HepG2 (cell line): ENCODE data around the gene SPAG7. TPM values are rescaled to one million over a fixed set of nuclear protein-coding genes. Genes with fewer than 3 reads are reported as not detected.
A peak's percentile ranks its signal among the peaks of the same experiment; 100 is the strongest.

Experiments
- ASH2L ChIP-seq: fragments of 300-600, 200-600 bp; sonication (generic); IDR thresholded peaks from 2 replicates; pipeline ENCODE4 v1.7.0; 2017; ENCODE audit warnings: low read depth, mild to moderate bottlenecking, moderate library complexity, mixed read lengths, low read length; ENCODE audit not compliant: insufficient read length
- MIER2 ChIP-seq: IDR thresholded peaks from 2 replicates; pipeline ENCODE4 v1.6.1; 2016; ENCODE audit warnings: missing biosample characterization, missing genetic modification reagents
- MIXL1 ChIP-seq: IDR thresholded peaks from 2 replicates; pipeline ENCODE4 v1.6.1; 2016
- MTA3 ChIP-seq: sonication (generic); formaldehyde crosslinking; IDR thresholded peaks from 2 replicates; pipeline ENCODE4 v1.4.0; 2020; ENCODE audit warnings: missing genetic modification reagents
- ONECUT2 ChIP-seq: sonication (generic); formaldehyde crosslinking; IDR thresholded peaks from 2 replicates; pipeline ENCODE4 v1.4.0; 2020; ENCODE audit warnings: missing genetic modification reagents
- PBX2 ChIP-seq: IDR thresholded peaks from 2 replicates; pipeline ENCODE4 v1.6.1; 2016; ENCODE audit warnings: control low read depth
- REPIN1 ChIP-seq: sonication (generic); formaldehyde crosslinking; IDR thresholded peaks from 2 replicates; pipeline ENCODE4 v1.8.0; 2022; ENCODE audit warnings: missing genetic modification reagents, low read depth, mild to moderate bottlenecking, borderline replicate concordance
- SALL1 ChIP-seq: sonication (generic); formaldehyde crosslinking; IDR thresholded peaks from 2 replicates; pipeline ENCODE4 v1.8.0; 2022; ENCODE audit warnings: mild to moderate bottlenecking, missing genetic modification reagents
- SRSF4 ChIP-seq: fragments of 200-400 bp; formaldehyde crosslinking; IDR thresholded peaks from one replicate; pipeline ENCODE4 v1.6.1; 2018; ENCODE audit warnings: mild to moderate bottlenecking, low read depth, low read length, moderate library complexity; ENCODE audit not compliant: poor library complexity, severe bottlenecking
- TARDBP ChIP-seq: sonication (generic); formaldehyde crosslinking; IDR thresholded peaks from 2 replicates; pipeline ENCODE4 v1.8.0; 2022; ENCODE audit warnings: mild to moderate bottlenecking, missing genetic modification reagents
- TFDP2 ChIP-seq: sonication (generic); formaldehyde crosslinking; IDR thresholded peaks from 2 replicates; pipeline ENCODE4 v1.4.0; 2020; ENCODE audit warnings: missing genetic modification reagents
- ZMYM4 ChIP-seq: sonication (generic); formaldehyde crosslinking; IDR thresholded peaks from 2 replicates; pipeline ENCODE4 v1.8.1; 2023; ENCODE audit warnings: mild to moderate bottlenecking, missing genetic modification reagents
- ZNF329 ChIP-seq: sonication (generic); formaldehyde crosslinking; IDR thresholded peaks from 2 replicates; pipeline ENCODE4 v1.9.0; 2021; ENCODE audit warnings: low read depth, mild to moderate bottlenecking, missing genetic modification reagents
- ZNF720 ChIP-seq: sonication (generic); formaldehyde crosslinking; IDR thresholded peaks from 2 replicates; pipeline ENCODE4 v1.4.0; 2020; ENCODE audit warnings: missing genetic modification reagents
- ZNF724P ChIP-seq: sonication (generic); formaldehyde crosslinking; IDR thresholded peaks from 2 replicates; pipeline ENCODE4 v1.8.0; 2022; ENCODE audit warnings: missing genetic modification reagents, borderline replicate concordance
- ZNF773 ChIP-seq: sonication (generic); formaldehyde crosslinking; IDR thresholded peaks from 2 replicates; pipeline ENCODE4 v1.4.0; 2020; ENCODE audit warnings: missing genetic modification reagents, borderline replicate concordance
- ZNF83 ChIP-seq: sonication (generic); formaldehyde crosslinking; IDR thresholded peaks from 2 replicates; pipeline ENCODE4 v1.4.0; 2020; ENCODE audit warnings: missing genetic modification reagents, mild to moderate bottlenecking, borderline replicate concordance
- ZSCAN9 ChIP-seq: IDR thresholded peaks from 2 replicates; pipeline ENCODE4 v1.6.1; 2016; ENCODE audit warnings: borderline replicate concordance
- polyA plus RNA-seq, 8 experiments: library from polyadenylated mRNA; depleted of rRNA in 3 of 8; stranded (reverse) in 7 of 8; unstranded in 1 of 8; fragments of >200 nt; fragmentation: Illumina TruSeq in 4 of 8; extraction: Trizol in 4 of 8; gene quantifications; 2 replicates each; pipeline versions ENCODE4 v1.2.1 to v1.2.3, GENCODE V29; 2011 to 2016; ENCODE audit warnings: low read depth in 4 of 8, missing spikeins in 1 of 8, mixed read lengths in 1 of 8; ENCODE audit not compliant: insufficient read depth in 1 of 8
- total RNA-seq, 5 experiments: library from RNA; depleted of rRNA; stranded (reverse); fragments of >200 nt; fragmentation: Illumina TruSeq; extraction: Trizol; gene quantifications; 2 replicates each; pipeline ENCODE4 v1.2.3, GENCODE V29; 2016; ENCODE audit warnings: low read depth in 1 of 5
- TF ChIP-seq, protein P1 (sequence below): sonication (generic); formaldehyde crosslinking; IDR thresholded peaks from 2 replicates; pipeline ENCODE4 v1.5.0; 2020; ENCODE audit warnings: mild to moderate bottlenecking, missing genetic modification reagents
- TF ChIP-seq, protein P2 (sequence below): sonication (generic); formaldehyde crosslinking; IDR thresholded peaks from 2 replicates; pipeline ENCODE4 v1.8.0; 2022; ENCODE audit warnings: mild to moderate bottlenecking, missing genetic modification reagents, borderline replicate concordance
- TF ChIP-seq, protein P3 (sequence below): sonication (generic); formaldehyde crosslinking; IDR thresholded peaks from 2 replicates; pipeline ENCODE4 v1.4.0; 2020; ENCODE audit warnings: mild to moderate bottlenecking, missing genetic modification reagents, borderline replicate concordance

Gene SPAG7
- total and polyA plus RNA-seq, 2 of the 13 experiments (the other 11 are each of a cell fraction or from before 2014, with no cell fraction given), result 51.0 to 59.0 TPM

DNA sequence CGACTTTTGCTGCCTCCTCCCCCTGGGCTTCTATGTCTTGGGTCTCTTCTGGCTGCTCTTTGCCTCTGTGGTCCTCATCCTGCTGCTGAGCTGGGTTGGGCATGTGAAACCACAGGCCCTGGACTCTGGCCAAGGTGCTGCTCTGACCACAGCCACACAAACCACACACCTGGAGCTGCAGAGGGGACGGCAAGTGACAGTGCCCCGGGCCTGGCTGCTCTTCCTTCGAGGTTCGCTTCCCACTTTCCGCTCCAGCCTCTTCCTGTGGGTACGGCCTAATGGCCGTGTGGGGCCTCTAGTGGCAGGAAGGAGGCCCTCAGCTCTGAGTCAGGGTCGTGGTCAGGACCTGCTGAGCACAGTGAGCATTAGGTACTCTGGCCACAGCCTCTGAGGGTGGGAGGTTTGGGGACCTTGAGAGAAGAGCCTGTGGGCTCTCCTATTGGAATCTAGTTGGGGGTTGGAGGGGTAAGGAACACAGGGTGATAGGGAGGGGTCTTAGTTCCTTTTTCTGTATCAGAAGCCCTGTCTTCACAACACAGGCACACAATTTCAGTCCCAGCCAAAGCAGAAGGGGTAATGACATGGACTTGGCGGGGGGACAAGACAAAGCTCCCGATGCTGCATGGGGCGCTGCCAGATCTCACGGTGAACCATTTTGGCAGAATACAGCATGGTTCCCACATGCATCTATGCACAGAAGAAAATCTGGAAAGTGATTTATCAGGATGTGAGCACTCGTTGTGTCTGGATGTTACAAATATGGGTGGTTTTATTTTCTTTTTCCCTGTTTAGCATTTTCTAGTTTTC is 33.2 kb downstream of the SPAG7 start (continued):
- TF ChIP-seq, protein P1, sequence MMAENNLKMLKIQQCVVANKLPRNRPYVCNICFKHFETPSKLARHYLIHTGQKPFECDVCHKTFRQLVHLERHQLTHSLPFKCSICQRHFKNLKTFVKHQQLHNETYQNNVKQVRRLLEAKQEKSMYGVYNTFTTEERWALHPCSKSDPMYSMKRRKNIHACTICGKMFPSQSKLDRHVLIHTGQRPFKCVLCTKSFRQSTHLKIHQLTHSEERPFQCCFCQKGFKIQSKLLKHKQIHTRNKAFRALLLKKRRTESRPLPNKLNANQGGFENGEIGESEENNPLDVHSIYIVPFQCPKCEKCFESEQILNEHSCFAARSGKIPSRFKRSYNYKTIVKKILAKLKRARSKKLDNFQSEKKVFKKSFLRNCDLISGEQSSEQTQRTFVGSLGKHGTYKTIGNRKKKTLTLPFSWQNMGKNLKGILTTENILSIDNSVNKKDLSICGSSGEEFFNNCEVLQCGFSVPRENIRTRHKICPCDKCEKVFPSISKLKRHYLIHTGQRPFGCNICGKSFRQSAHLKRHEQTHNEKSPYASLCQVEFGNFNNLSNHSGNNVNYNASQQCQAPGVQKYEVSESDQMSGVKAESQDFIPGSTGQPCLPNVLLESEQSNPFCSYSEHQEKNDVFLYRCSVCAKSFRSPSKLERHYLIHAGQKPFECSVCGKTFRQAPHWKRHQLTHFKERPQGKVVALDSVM, result peak; percentile 65
- TF ChIP-seq ZNF83 (no peak), TARDBP (CRISPR knock-in tag) (no peak), ONECUT2 (CRISPR knock-in tag) (no peak), ZNF773 (CRISPR knock-in tag) (no peak), TFDP2 (CRISPR knock-in tag) (0 out of 2 replicates have a peak, but pooled peaks have one; percentile 25), ZNF724P (CRISPR knock-in tag) (no peak), ASH2L (no peak), ZNF329 (no peak), MIXL1 (peak; percentile 51; the same call in 1 of the 2 replicates), ZSCAN9 (no peak), PBX2 (no peak), SRSF4 (no peak), MIER2 (CRISPR knock-in tag) (peak; percentile 43), REPIN1 (CRISPR knock-in tag) (peak; percentile 49; the same call in 1 of the 2 replicates), ZNF720 (CRISPR knock-in tag) (no peak), MTA3 (CRISPR knock-in tag) (no peak), SALL1 (CRISPR knock-in tag) (peak; percentile 51; the same call in 1 of the 2 replicates), ZMYM4 (CRISPR knock-in tag) (no peak)
- TF ChIP-seq, protein P2, sequence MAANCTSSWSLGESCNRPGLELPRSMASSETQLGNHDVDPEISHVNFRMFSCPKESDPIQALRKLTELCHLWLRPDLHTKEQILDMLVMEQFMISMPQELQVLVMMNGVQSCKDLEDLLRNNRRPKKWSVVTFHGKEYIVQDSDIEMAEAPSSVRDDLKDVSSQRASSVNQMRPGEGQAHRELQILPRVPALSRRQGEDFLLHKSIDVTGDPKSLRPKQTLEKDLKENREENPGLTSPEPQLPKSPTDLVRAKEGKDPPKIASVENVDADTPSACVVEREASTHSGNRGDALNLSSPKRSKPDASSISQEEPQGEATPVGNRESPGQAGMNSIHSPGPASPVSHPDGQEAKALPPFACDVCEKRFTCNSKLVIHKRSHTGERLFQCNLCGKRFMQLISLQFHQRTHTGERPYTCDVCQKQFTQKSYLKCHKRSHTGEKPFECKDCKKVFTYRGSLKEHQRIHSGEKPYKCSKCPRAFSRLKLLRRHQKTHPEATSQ, result no peak
- TF ChIP-seq, protein P3, sequence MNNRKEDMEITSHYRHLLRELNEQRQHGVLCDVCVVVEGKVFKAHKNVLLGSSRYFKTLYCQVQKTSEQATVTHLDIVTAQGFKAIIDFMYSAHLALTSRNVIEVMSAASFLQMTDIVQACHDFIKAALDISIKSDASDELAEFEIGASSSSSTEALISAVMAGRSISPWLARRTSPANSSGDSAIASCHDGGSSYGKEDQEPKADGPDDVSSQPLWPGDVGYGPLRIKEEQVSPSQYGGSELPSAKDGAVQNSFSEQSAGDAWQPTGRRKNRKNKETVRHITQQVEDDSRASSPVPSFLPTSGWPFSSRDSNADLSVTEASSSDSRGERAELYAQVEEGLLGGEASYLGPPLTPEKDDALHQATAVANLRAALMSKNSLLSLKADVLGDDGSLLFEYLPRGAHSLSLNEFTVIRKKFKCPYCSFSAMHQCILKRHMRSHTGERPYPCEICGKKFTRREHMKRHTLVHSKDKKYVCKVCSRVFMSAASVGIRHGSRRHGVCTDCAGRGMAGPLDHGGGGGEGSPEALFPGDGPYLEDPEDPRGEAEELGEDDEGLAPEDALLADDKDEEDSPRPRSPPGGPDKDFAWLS, result no peak
